Measurements from ENCODE around the gene GYS2. TPM values are rescaled to one million over a fixed set of nuclear protein-coding genes. Genes with fewer than 3 reads are reported as not detected.

GYS2 gene
- total RNA-seq, 1 experiment from 2014 or later, result not detected

DNA sequence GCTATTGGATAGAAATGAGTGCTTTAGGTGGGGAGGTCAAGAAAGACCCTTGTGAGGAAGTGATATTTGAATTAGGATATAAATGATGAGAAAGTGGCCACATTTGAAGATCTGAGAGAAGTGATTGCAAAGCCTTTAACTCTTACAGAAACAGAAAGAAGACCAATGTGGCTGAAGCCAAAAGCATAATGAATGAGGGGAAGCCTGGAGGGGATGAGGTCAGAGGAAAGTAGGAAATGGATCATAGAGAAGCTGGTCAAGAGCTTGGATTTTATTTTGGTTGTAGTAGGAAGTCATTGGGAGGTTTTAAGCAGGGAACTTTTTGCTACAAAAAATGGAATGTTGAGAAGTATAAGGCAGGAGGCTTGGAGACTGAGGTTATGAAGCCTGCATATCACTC is 3.5 kb upstream of the GYS2 start:
- ChIA-PET POLR2A (ENCODE audit: unreplicated experiment) (no interaction called here), CTCF (no interaction called here)
- Histone ChIP-seq H4K20me1 (ENCODE audit: low read length) (no peaks in the 10 kb centered on the region), H3F3A (ENCODE audit: low read length, unreplicated experiment) (no peaks in the 10 kb centered on the region), H3K36me3 (ENCODE audit: low read depth, low read length) (no peaks in the 10 kb centered on the region), H3K4me1 (ENCODE audit: insufficient read depth, low read length) (no peaks in the 10 kb centered on the region), H3K4me2 (ENCODE audit: low read length) (no peak overlapping the region), H3K79me2 (ENCODE audit: low read length) (no peaks in the 10 kb centered on the region), H3K9ac (ENCODE audit: low read length) (no peak overlapping the region), H3K27ac (ENCODE audit: low read length) (no peak overlapping the region), H3K9me2 (replicated peaks; ENCODE audit: low read length) (no peaks in the 10 kb centered on the region), H2AFZ (ENCODE audit: low read length) (no peak overlapping the region), H3K9me3 (ENCODE audit: low read length) (no peaks in the 10 kb centered on the region), H3K27me3 (ENCODE audit: low read length) (no peaks in the 10 kb centered on the region), H3K4me3 (ENCODE audit: low read length) (no peak overlapping the region)
- TF ChIP-seq EZH2phosphoT487 (IDR thresholded peaks at IDR 0.05; ENCODE audit: borderline replicate concordance, low read length), result no peak
- no peak for TF ChIP-seq CTCF (conservative IDR thresholded peaks at IDR 0.05; ENCODE audit: low read depth, low read length)
- TF ChIP-seq EZH2 (IDR thresholded peaks at IDR 0.05; ENCODE audit: low read length, unreplicated experiment), result no peak
- ATAC-seq (no peak), DNase-seq (no peak)
- intact Hi-C loops (cut with micrococcal nuclease), result loop anchor here (10.0 kb wide), 1 partner anchor 407 kb away; no protein-coding TSS in a partner anchor
- BruUV-seq (replicated peaks), result no TSS peak

- Histone ChIP-seq H3K4me2 (ENCODE audit: low read length) (no peak overlapping the region), H3K4me1 (ENCODE audit: insufficient read depth, low read length) (no peaks in the 10 kb centered on the region), H3K79me2 (ENCODE audit: low read length) (no peaks in the 10 kb centered on the region), H3K4me3 (ENCODE audit: low read length) (no peak overlapping the region), H4K20me1 (ENCODE audit: low read length) (no peaks in the 10 kb centered on the region), H3K9me2 (replicated peaks; ENCODE audit: low read length) (no peaks in the 10 kb centered on the region), H3K36me3 (ENCODE audit: low read depth, low read length) (no peaks in the 10 kb centered on the region), H3F3A (ENCODE audit: low read length, unreplicated experiment) (no peaks in the 10 kb centered on the region), H2AFZ (ENCODE audit: low read length) (no peak overlapping the region), H3K27me3 (ENCODE audit: low read length) (no peaks in the 10 kb centered on the region), H3K9me3 (ENCODE audit: low read length) (no peaks in the 10 kb centered on the region), H3K9ac (ENCODE audit: low read length) (no peak overlapping the region), H3K27ac (ENCODE audit: low read length) (no peak overlapping the region)
- BruUV-seq (replicated peaks), result no TSS peak
- intact Hi-C loops (cut with micrococcal nuclease), result loop anchor here (1.0 to 10.0 kb wide), 2 partner anchors 73 to 407 kb away; no protein-coding TSS in a partner anchor
- peak; percentile 33; the same call in 1 of the 2 replicates for ATAC-seq
- TF ChIP-seq EZH2phosphoT487 (IDR thresholded peaks at IDR 0.05; ENCODE audit: borderline replicate concordance, low read length), result no peak
- peak; percentile 43; the same call in 1 of the 2 replicates for TF ChIP-seq CTCF (conservative IDR thresholded peaks at IDR 0.05; ENCODE audit: low read depth, low read length)
- ChIA-PET CTCF (no interaction called here), POLR2A (ENCODE audit: unreplicated experiment) (no interaction called here)
- peak; percentile 25 for DNase-seq
Observed at GRCh38 chr12:21607701-21608100, 3.1 kb upstream of the GYS2 start.

DNA sequence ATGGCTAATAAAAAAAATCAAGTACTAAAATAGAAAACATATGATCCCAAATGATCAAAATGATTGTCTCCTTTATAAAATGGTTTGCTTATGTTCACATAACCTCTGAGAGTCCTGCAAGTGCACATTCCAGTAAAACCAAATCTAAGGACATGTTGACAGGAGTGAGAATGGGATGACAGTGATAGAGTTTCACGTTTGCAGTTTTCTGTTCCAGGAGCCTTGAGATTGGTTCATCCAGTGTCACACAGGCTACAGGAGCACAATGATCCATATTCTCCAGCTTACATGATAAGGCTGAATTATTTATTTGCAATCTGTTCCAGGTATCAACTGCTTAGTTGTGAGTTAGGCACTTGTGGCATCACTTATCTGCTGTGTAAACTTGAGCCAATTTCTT is 1.5 kb upstream of the GYS2 start:
- no peaks in the 10 kb centered on the region for H3F3A ChIP-seq (ENCODE audit: low read length, unreplicated experiment)
- BruUV-seq (replicated peaks), result no TSS peak
- H3K36me3 ChIP-seq (ENCODE audit: low read depth, low read length), result no peaks in the 10 kb centered on the region
- H3K27ac ChIP-seq (ENCODE audit: low read length), result no peak overlapping the region
- no peaks in the 10 kb centered on the region for H4K20me1 ChIP-seq (ENCODE audit: low read length)
- no peak for ATAC-seq
- no peak overlapping the region for H3K4me2 ChIP-seq (ENCODE audit: low read length)
- TF ChIP-seq EZH2 (IDR thresholded peaks at IDR 0.05; ENCODE audit: low read length, unreplicated experiment), result no peak
- no peak for TF ChIP-seq CTCF (conservative IDR thresholded peaks at IDR 0.05; ENCODE audit: low read depth, low read length)
- no peak for TF ChIP-seq EZH2phosphoT487 (IDR thresholded peaks at IDR 0.05; ENCODE audit: borderline replicate concordance, low read length)
- no peak overlapping the region for H3K4me3 ChIP-seq (ENCODE audit: low read length)
- intact Hi-C loops (cut with micrococcal nuclease), result loop anchor here (10.0 kb wide), 1 partner anchor 409 kb away; no protein-coding TSS in a partner anchor
- no peaks in the 10 kb centered on the region; the same call in 1 of the 2 replicates for H3K27me3 ChIP-seq (ENCODE audit: low read length)
- H2AFZ ChIP-seq (ENCODE audit: low read length), result no peak overlapping the region
- no peaks in the 10 kb centered on the region for H3K4me1 ChIP-seq (ENCODE audit: insufficient read depth, low read length)
- no peaks in the 10 kb centered on the region for H3K9me2 ChIP-seq (replicated peaks; ENCODE audit: low read length)
- no peaks in the 10 kb centered on the region for H3K9me3 ChIP-seq (ENCODE audit: low read length)
- no peak overlapping the region for H3K9ac ChIP-seq (ENCODE audit: low read length)
- DNase-seq, result no peak
- CTCF ChIA-PET, result no interaction called here
- H3K79me2 ChIP-seq (ENCODE audit: low read length), result no peaks in the 10 kb centered on the region
- POLR2A ChIA-PET (ENCODE audit: unreplicated experiment), result no interaction called here

All from PC-3 (cell line).